BE2C (cell line): ENCODE data around the gene RBM8A.
"Not testable (repeated sequence)": the region's sequence is repeated elsewhere in the genome, so short reads cannot be mapped to it uniquely, and the experiment has no call there.

Experiments used
- DNase-seq: peaks from one replicate; pipeline ENCODE4 v3.0.0-alpha.2; 2020
- H3K27me3 ChIP-seq: fragments of 250-450 bp; sonication (Bioruptor Pico); 2 replicates; pipeline ENCODE4 v1.5.1; 2020; ENCODE audit warnings: mild to moderate bottlenecking
- H3K36me3 ChIP-seq: fragments of 250-450 bp; sonication (Bioruptor Pico); 2 replicates; pipeline ENCODE4 v1.5.1; 2020; ENCODE audit warnings: mild to moderate bottlenecking
- H3K4me1 ChIP-seq: fragments of 250-450 bp; sonication (Bioruptor Pico); 2 replicates; pipeline ENCODE4 v1.5.1; 2020
- H3K4me3 ChIP-seq: 2 replicates; pipeline ENCODE4 v1.5.1; 2011; ENCODE audit warnings: low read depth, low read length
- H3K9me3 ChIP-seq: fragments of 250-450 bp; sonication (Bioruptor Pico); 2 replicates; pipeline ENCODE4 v1.5.1; 2020
- TF ChIP-seq, protein P1 (sequence below): IDR thresholded peaks from 2 replicates; pipeline ENCODE4 v1.5.1; 2012; ENCODE audit warnings: mild to moderate bottlenecking, low read depth, low read length

Gene RBM8A

DNA sequence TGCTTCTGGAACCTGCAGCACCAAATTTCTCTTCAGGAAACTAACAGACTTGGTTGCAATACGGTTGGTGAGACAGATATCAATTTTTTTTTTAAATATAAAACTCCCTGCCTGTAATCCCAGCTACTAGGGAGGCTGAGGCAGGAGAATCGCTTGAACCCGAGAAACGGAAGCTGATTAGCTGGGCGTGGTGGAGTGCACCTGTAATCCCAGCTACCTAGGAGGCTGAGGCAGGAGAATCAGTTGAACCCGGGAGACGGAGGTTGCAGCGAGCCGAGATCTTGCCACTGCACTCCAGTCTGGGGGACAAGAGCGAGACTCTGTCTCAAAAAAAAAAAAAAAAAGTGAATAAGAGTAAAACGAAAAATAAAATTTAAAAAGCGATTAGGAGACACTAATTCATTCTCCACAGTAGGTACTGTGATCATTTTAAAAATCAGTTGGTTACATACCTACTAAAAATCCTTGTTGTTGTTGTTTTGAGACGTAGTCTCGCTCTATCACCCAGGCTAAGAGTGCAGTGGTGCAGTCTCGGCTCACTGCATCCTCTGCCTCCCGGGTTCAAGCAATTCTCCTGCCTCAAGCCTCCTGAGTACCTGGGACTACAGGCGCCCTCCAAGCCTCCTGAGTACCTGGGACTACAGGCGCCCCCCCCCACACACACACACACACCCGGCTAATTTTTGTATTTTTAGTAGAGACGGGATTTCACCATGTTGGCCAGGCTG, 796 bp upstream of the RBM8A start:
- no peaks in the 10 kb centered on the region for H3K9me3 ChIP-seq
- TF ChIP-seq, protein P1, sequence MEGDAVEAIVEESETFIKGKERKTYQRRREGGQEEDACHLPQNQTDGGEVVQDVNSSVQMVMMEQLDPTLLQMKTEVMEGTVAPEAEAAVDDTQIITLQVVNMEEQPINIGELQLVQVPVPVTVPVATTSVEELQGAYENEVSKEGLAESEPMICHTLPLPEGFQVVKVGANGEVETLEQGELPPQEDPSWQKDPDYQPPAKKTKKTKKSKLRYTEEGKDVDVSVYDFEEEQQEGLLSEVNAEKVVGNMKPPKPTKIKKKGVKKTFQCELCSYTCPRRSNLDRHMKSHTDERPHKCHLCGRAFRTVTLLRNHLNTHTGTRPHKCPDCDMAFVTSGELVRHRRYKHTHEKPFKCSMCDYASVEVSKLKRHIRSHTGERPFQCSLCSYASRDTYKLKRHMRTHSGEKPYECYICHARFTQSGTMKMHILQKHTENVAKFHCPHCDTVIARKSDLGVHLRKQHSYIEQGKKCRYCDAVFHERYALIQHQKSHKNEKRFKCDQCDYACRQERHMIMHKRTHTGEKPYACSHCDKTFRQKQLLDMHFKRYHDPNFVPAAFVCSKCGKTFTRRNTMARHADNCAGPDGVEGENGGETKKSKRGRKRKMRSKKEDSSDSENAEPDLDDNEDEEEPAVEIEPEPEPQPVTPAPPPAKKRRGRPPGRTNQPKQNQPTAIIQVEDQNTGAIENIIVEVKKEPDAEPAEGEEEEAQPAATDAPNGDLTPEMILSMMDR, result no peak
- no peaks in the 10 kb centered on the region for H3K4me1 ChIP-seq
- no peaks in the 10 kb centered on the region for H3K27me3 ChIP-seq
- H3K36me3 ChIP-seq, result peaks cover 8% of the 10 kb centered on the region
- DNase-seq, result no peak
- H3K4me3 ChIP-seq, result peak overlapping the region; percentile 90

DNA sequence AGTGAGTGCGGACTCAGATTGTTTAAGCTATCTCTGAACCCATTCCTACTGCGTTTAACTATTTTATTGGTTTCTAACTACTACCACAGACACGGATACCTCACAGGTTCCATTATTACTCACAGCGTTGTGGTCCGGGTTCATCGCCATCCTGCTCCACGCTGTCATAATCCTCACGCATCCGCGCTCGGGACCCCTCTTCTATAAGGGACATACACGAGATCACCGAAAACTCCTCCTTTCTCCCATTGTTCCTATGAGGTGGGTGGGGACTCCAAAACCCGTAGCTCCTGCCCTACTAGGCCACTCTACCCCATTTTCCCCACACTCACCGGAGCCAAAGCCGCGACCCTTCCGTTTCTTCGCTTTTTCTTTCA, 610 bp downstream of the RBM8A start:
- Histone ChIP-seq H3K36me3 (peaks cover 8% of the 10 kb centered on the region), H3K4me1 (no peaks in the 10 kb centered on the region), H3K4me3 (peak overlapping the region; percentile 90), H3K27me3 (no peaks in the 10 kb centered on the region), H3K9me3 (no peaks in the 10 kb centered on the region)
- no peak for DNase-seq
- TF ChIP-seq, protein P1, result no peak

DNA sequence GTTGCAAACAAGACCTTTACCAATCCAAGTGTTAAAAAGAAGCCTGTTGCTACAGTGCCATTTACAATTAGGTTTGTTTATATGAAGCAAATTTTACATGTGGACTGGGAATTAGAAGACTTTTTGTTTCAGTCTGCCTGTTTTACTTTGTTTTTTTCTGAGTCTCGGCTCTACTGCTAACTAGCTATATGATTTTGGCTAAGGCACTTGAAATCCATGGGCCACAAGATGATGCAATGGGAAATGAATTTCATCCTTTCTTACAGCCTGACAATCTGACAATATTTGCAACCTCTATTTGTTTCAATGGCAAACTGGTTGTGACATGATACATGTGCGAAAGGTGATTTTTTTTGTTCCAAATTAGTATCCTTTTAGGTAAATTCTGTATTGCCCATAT, 5.0 kb downstream of the RBM8A start:
- Histone ChIP-seq H3K27me3 (no peaks in the 10 kb centered on the region), H3K9me3 (no peaks in the 10 kb centered on the region), H3K4me3 (no peak overlapping the region), H3K36me3 (peaks cover 8% of the 10 kb centered on the region), H3K4me1 (peaks cover 4% of the 10 kb centered on the region; the same call in 1 of the 2 replicates)
- DNase-seq, result no peak
- TF ChIP-seq, protein P1, result no peak

DNA sequence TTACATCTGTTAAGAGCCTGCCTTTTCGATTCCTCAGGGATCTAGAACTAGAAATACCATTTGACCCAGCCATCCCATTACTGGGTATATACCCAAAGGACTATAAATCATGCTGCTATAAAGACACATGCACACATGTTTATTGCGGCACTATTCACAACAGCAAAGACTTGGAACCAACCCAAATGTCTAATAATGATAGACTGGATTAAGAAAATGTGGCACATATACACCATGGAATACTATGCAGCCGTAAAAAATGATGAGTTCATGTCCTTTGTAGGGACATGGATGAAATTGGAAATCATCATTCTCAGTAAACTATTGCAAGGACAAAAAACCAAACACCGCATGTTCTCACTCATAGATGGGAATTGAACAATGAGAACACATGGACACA, 7.0 kb downstream of the RBM8A start:
- not testable (repeated sequence) for H3K4me3 ChIP-seq, H3K27me3 ChIP-seq, DNase-seq

DNA sequence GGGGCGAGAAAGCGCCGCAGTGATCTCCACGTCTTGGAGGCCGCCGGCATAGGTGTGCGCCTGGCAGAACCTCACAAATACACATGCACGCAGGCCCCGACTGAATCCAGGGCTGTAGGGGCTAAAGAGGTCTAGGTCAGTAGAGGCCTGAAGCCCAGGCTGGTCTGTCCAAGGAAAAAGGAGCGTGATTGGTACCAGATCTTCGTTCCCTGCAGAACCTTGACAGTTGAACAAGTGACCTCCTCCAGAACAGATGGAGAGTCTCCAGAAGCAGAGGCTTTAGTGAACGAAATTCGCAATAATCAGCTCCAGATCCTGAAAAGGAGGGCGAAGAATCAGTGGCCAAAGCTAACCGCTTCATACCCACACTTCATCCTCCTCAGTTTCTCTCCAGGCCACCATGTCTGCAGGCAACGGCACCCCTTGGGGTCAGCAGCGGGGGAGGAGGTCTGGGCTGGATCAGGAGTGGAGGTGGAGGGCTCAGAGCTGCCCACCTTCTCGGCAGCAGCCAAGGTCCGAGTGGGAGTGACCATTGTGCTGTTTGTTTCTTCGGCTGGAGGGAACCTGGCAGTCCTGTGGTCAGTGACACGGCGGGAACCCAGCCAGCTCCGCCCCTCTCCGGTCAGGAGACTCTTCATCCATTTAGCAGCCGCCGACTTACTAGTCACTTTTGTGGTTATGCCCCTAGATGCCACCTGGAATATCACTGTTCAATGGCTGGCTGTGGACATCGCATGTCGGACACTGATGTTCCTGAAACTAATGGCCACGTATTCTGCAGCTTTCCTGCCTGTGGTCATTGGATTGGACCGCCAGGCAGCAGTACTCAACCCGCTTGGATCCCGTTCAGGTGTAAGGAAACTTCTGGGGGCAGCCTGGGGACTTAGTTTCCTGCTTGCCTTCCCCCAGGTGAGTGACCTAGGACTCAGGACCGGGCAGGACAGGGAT, 8.0 kb downstream of the RBM8A start:
- Histone ChIP-seq H3K36me3 (no peaks in the 10 kb centered on the region), H3K9me3 (no peaks in the 10 kb centered on the region), H3K4me3 (peak overlapping the region; percentile 80), H3K4me1 (peaks cover 4% of the 10 kb centered on the region; the same call in 1 of the 2 replicates), H3K27me3 (no peaks in the 10 kb centered on the region)
- TF ChIP-seq, protein P1, result no peak
- DNase-seq, result peak; percentile 39

More for the DNA sequence above, 7.0 kb downstream of the RBM8A start:
- not testable (repeated sequence) for H3K9me3 ChIP-seq, H3K4me1 ChIP-seq, H3K36me3 ChIP-seq

DNA sequence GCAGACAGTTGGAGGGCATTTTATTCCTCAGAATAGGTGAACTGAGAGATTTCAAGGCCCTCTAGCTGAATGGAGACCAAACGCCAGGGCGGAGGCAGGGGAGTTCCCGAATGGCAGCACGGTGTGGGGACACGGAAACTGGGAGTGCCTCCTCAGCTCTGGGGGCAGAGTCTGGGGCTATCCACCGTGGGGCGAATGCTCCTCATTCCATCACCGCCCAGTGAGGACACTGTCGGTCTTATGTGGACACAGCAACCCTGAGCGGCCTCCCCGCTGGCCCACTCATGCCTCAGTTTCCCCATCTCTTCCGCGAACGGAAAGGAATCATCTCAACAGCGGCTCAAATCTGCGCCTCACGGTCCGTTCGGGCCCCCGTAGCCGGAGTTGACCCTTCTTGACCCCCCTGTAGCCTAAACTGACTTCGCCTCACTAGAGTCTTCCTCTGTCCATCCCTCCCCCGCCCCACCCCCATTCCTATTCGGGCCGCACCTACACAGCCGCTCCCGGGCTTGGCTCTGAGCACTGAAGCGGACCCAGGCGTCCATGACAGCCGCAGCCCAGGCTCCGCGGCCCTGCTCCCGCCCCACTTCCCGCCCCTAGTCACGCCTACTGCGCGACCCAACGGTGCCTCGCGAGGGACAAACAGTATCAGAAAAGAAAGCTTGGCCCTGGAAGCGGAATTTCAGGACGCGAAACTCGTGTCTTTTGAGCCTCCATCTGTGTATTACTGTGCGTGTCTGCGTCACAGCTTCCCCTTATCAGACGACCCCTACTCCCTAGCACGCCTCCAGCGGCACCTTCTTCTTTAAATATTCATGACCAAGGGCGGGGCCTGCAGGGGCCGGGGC, 8.9 kb downstream of the RBM8A start, which contains the start of gene PEX11B:
PEX11B (minus strand) TSS at position 574 of the 848 bp plus-strand sequence; CDS start at position 545, 29 bp downstream.
- TF ChIP-seq, protein P1, result no peak
- DNase-seq, result peak; percentile 83
- Histone ChIP-seq H3K4me1 (peaks cover 4% of the 10 kb centered on the region; the same call in 1 of the 2 replicates), H3K9me3 (no peaks in the 10 kb centered on the region), H3K27me3 (no peaks in the 10 kb centered on the region), H3K4me3 (peak within 1 kb of the TSS; percentile 80), H3K36me3 (no peaks in the 10 kb centered on the region)
